ENCODE data around the gene ARG2.

The ARG2 gene

DNA sequence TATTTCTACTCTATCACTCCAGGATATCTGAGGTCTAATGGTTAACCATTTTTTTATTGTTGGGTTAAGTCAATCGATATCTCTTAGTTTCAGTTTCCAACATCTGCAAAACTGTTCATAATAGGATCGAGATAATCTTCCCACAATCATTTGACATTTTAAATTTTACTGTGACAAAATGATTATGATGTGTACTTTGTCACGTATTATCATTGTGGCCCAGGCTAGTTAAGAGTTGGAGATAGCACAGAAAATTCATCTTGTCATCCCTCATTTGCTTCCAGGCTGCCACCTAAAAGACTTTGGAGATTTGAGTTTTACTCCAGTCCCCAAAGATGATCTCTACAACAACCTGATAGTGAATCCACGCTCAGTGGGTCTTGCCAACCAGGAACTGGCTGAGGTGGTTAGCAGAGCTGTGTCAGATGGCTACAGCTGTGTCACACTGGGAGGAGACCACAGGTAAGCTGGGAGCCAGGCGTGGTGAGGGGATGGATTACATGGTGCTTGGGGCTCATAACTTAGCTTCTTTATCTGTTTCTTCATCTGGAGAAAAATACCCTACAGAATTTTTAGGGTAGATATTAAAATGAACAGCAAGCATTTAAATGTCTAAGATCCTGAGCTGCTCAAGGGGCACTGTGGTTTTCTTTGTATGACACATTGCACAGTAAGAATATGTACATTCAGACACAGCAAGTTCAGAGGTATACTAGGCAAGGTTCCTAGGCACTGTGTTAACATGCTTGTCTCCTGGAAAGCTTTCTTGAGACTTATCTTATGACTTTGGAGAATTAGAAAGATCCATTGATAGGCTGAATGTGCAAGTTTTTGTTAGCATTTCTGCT is 22.4 kb downstream of the ARG2 start:
- Histone ChIP-seq H3K4me2 (ENCODE audit: low read length) (no peak overlapping the region), H2AFZ (no peak overlapping the region), H3K79me2 (peaks cover 2% of the 10 kb centered on the region), H3K27me3 (ENCODE audit: control insufficient read depth, insufficient read depth, low read length) (no peaks in the 10 kb centered on the region), H3K27ac (peak overlapping the region; percentile 99), H3K36me3 (ENCODE audit: control insufficient read depth, insufficient read depth, low read length) (no peaks in the 10 kb centered on the region), H3K4me1 (peaks cover 37% of the 10 kb centered on the region), H3K4me3 (ENCODE audit: low read depth, low read length) (no peak overlapping the region), H3K9ac (no peak overlapping the region), H3K9me3 (ENCODE audit: control insufficient read depth, low read length) (no peaks in the 10 kb centered on the region)
- TF ChIP-seq, protein P1, sequence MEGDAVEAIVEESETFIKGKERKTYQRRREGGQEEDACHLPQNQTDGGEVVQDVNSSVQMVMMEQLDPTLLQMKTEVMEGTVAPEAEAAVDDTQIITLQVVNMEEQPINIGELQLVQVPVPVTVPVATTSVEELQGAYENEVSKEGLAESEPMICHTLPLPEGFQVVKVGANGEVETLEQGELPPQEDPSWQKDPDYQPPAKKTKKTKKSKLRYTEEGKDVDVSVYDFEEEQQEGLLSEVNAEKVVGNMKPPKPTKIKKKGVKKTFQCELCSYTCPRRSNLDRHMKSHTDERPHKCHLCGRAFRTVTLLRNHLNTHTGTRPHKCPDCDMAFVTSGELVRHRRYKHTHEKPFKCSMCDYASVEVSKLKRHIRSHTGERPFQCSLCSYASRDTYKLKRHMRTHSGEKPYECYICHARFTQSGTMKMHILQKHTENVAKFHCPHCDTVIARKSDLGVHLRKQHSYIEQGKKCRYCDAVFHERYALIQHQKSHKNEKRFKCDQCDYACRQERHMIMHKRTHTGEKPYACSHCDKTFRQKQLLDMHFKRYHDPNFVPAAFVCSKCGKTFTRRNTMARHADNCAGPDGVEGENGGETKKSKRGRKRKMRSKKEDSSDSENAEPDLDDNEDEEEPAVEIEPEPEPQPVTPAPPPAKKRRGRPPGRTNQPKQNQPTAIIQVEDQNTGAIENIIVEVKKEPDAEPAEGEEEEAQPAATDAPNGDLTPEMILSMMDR (IDR thresholded peaks at IDR 0.05): no peak

DNA sequence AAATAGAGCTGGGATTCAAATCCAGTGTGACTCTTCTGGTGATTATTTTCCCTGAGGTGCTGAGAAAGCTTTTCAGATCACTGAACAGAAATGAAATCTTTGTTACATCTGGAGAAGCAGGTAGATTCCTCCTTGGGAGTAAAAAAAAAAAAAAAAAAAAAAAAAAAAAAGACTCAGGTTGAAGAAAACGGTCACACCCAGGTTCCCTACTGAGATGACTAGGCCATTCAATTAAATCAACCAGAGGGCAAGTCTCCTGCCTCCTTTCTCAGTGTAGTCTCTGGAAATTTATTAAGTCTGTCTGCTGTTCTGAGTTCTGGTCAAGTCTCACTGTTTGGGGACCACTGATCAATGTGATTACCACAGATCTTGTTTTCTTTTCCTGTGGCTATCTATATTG is 24.0 kb downstream of the ARG2 start:
- TF ChIP-seq, protein P1 (IDR thresholded peaks at IDR 0.05): no peak
- peaks cover 53% of the 10 kb centered on the region for H3K4me1 ChIP-seq
- H3K9me3 ChIP-seq (ENCODE audit: control insufficient read depth, low read length): no peaks in the 10 kb centered on the region
- H2AFZ ChIP-seq: no peak overlapping the region
- H3K27me3 ChIP-seq (ENCODE audit: control insufficient read depth, insufficient read depth, low read length): no peaks in the 10 kb centered on the region
- peak overlapping the region; percentile 99 for H3K27ac ChIP-seq
- H3K9ac ChIP-seq: no peak overlapping the region
- peaks cover 2% of the 10 kb centered on the region for H3K79me2 ChIP-seq
- no peak overlapping the region for H3K4me3 ChIP-seq (ENCODE audit: low read depth, low read length)
- no peaks in the 10 kb centered on the region for H3K36me3 ChIP-seq (ENCODE audit: control insufficient read depth, insufficient read depth, low read length)
- H3K4me2 ChIP-seq (ENCODE audit: low read length): peak overlapping the region; percentile 16

DNA sequence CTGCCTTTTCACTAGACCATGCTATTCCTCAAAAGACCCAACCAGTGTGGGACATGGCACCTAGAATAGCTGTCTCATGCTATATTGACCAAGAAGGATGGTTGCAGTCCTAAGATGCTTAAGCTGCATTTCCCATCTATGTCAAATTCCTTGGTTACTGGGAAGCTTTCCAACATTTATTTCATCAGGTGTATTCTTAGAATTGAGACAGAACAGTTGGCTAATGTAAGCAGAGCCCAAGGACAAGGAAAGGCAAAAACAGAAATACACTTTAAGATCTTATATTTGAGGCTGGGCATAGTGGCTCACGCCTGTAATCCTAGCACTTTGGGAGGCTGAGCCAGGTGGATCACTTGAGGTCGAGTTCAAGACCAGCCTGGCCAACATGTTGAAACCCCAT is 24.7 kb downstream of the ARG2 start:
- Histone ChIP-seq H3K9ac (no peak overlapping the region), H3K4me3 (ENCODE audit: low read depth, low read length) (no peak overlapping the region), H3K79me2 (peaks cover 2% of the 10 kb centered on the region), H3K4me2 (ENCODE audit: low read length) (peak overlapping the region; percentile 46), H2AFZ (no peak overlapping the region), H3K27ac (peak overlapping the region; percentile 99), H3K36me3 (ENCODE audit: control insufficient read depth, insufficient read depth, low read length) (no peaks in the 10 kb centered on the region), H3K27me3 (ENCODE audit: control insufficient read depth, insufficient read depth, low read length) (no peaks in the 10 kb centered on the region), H3K9me3 (ENCODE audit: control insufficient read depth, low read length) (no peaks in the 10 kb centered on the region), H3K4me1 (peaks cover 60% of the 10 kb centered on the region)
- TF ChIP-seq, protein P1 (IDR thresholded peaks at IDR 0.05): no peak

DNA sequence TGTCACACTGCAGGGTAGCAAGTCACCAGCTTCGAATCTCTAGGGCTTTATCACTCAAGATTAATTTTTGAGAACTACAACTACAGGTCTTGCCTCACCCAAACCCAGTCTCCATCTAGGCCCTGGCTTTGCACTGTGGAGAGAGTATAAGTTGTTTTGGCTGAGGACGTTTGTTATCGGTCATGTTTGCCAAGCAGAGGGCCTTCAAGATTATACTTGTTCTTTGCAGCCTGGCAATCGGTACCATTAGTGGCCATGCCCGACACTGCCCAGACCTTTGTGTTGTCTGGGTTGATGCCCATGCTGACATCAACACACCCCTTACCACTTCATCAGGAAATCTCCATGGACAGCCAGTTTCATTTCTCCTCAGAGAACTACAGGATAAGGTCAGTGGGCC is 25.7 kb downstream of the ARG2 start:
- TF ChIP-seq, protein P1 (IDR thresholded peaks at IDR 0.05): no peak
- Histone ChIP-seq H3K79me2 (no peaks in the 10 kb centered on the region), H3K4me1 (peaks cover 62% of the 10 kb centered on the region), H2AFZ (peak overlapping the region; percentile 13), H3K9me3 (ENCODE audit: control insufficient read depth, low read length) (no peaks in the 10 kb centered on the region), H3K4me2 (ENCODE audit: low read length) (peak overlapping the region; percentile 46), H3K27me3 (ENCODE audit: control insufficient read depth, insufficient read depth, low read length) (no peaks in the 10 kb centered on the region), H3K36me3 (ENCODE audit: control insufficient read depth, insufficient read depth, low read length) (no peaks in the 10 kb centered on the region), H3K4me3 (ENCODE audit: low read depth, low read length) (peak overlapping the region; percentile 36), H3K9ac (no peak overlapping the region), H3K27ac (peak overlapping the region; percentile 99)

DNA sequence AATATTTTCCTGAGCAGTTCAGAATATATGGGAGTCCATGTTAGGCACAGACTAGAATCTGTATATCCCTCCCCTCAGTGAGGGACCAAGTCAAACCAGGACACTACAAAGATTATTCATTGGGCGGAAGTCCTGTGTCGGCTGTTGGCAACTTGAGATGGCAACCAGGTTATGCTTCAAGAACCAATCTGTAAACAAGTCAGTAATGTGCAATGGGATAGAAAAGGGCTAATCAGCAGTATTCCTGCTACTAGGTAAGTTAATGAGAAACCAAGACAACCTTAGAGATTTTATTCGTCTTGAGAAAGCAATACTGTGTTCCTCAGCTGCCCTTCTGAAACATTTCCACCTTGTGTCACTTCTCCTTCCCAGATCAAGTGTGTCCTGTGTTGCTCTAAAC is 26.4 kb downstream of the ARG2 start:
- Histone ChIP-seq H3K27ac (peak overlapping the region; percentile 99), H3K9ac (no peak overlapping the region), H3K27me3 (ENCODE audit: control insufficient read depth, insufficient read depth, low read length) (no peaks in the 10 kb centered on the region), H3K4me2 (ENCODE audit: low read length) (peak overlapping the region; percentile 50), H3K36me3 (ENCODE audit: control insufficient read depth, insufficient read depth, low read length) (no peaks in the 10 kb centered on the region), H3K4me1 (peaks cover 62% of the 10 kb centered on the region), H2AFZ (peak overlapping the region; percentile 13), H3K79me2 (no peaks in the 10 kb centered on the region), H3K9me3 (ENCODE audit: control insufficient read depth, low read length) (no peaks in the 10 kb centered on the region), H3K4me3 (ENCODE audit: low read depth, low read length) (peak overlapping the region; percentile 36)
- TF ChIP-seq, protein P1 (IDR thresholded peaks at IDR 0.05): no peak
